Measurements from ENCODE around the gene HDGF.

Gene HDGF

GRCh38 chr1:156751451-156751756 lies at the start of gene HDGF:
Gene HDGF (minus strand): TSS chr1:156751675. CDS start chr1:156751429, 246 bp downstream.
- no peak for DNase-seq

- DNase-seq = peak; percentile 75
Observed at GRCh38 chr1:156797212-156797871, 45.9 kb upstream of the HDGF start.

GRCh38 chr1:156796340-156797097 lies 45.0 kb upstream of the HDGF start:
- DNase-seq = no peak

GRCh38 chr1:156795787-156796186 lies 44.3 kb upstream of the HDGF start:
- DNase-seq = no peak

GRCh38 chr1:156795374-156795733 lies 43.9 kb upstream of the HDGF start:
- no peak for DNase-seq

- no peak for DNase-seq
Observed at GRCh38 chr1:156794506-156795373, 43.3 kb upstream of the HDGF start.

- DNase-seq = no peak
Observed at GRCh38 chr1:156789621-156790318, 38.3 kb upstream of the HDGF start.

- DNase-seq = no peak
Observed at GRCh38 chr1:156788136-156788535, 36.7 kb upstream of the HDGF start.

- no peak for DNase-seq
Observed at GRCh38 chr1:156786640-156787039, 35.2 kb upstream of the HDGF start.

- no peak for DNase-seq
Observed at GRCh38 chr1:156785458-156785857, 34.0 kb upstream of the HDGF start.

- no peak for DNase-seq
Observed at GRCh38 chr1:156781585-156782186, 30.2 kb upstream of the HDGF start.

GRCh38 chr1:156777573-156777972 lies 26.1 kb upstream of the HDGF start:
- DNase-seq = no peak

GRCh38 chr1:156776942-156777341 lies 25.5 kb upstream of the HDGF start:
- no peak for DNase-seq

GRCh38 chr1:156775799-156776198 lies 24.3 kb upstream of the HDGF start:
- DNase-seq = no peak

- DNase-seq = no peak
Observed at GRCh38 chr1:156773607-156774006, 22.1 kb upstream of the HDGF start.

- DNase-seq = peak; percentile 62
Observed at GRCh38 chr1:156772728-156773497, 21.4 kb upstream of the HDGF start.

GRCh38 chr1:156772222-156772621 lies 20.7 kb upstream of the HDGF start:
- no peak for DNase-seq

GRCh38 chr1:156768610-156769295 lies 17.3 kb upstream of the HDGF start:
- DNase-seq = no peak

- DNase-seq = peak; percentile 33
Observed at GRCh38 chr1:156767879-156768604, 16.6 kb upstream of the HDGF start.

GRCh38 chr1:156767101-156767878 lies 15.8 kb upstream of the HDGF start, which contains the start of gene PRCC:
Gene PRCC (plus strand): TSS chr1:156767535. CDS start chr1:156767772, 237 bp downstream.
- DNase-seq = peak; percentile 100
